Gastrocnemius medialis (tissue), 4 donors: ENCODE data around the gene VWA1. TPM values are rescaled to one million over a fixed set of nuclear protein-coding genes. Genes with fewer than 3 reads are reported as not detected.

Experiments used
- ATAC-seq, 2 donors: fragments of 150-250 bp; one replicate each; pipeline ENCODE4 v1.9.1; 2016
- DNase-seq, 2 donors: peaks; one replicate each; pipeline ENCODE4 v3.0.0-alpha.2; 2019
- H3K27ac ChIP-seq, 4 donors: fragments of 200-600 bp; sonication (generic); 1 replicate in 1 of 4; 2 replicates in 3 of 4; pipeline ENCODE4 v1.5.1; 2016 to 2018; ENCODE audit warnings: mild to moderate bottlenecking in 2 of 4, moderate library complexity in 1 of 4
- H3K27me3 ChIP-seq, 3 donors: fragments of 200-600 bp; sonication (generic) in 2 of 3; 1 replicate in 1 of 3; 2 replicates in 2 of 3; pipeline versions ENCODE4 v1.5.1 to v1.6.0; 2016 to 2019; ENCODE audit warnings: mild to moderate bottlenecking in 1 of 3, moderate library complexity in 1 of 3
- H3K36me3 ChIP-seq, 2 donors: fragments of 200-600 bp; sonication (generic) in 1 of 2; one replicate each; pipeline ENCODE4 v1.5.1; 2017 to 2018
- H3K4me1 ChIP-seq, 2 donors: fragments of 200-600 bp; sonication (generic) in 1 of 2; one replicate each; pipeline ENCODE4 v1.5.1; 2016 to 2017; ENCODE audit warnings: mild to moderate bottlenecking in 2 of 2
- H3K4me3 ChIP-seq, 4 donors: fragments of 200-600 bp; sonication (generic) in 3 of 4; 1 replicate in 1 of 4; 2 replicates in 3 of 4; pipeline ENCODE4 v1.5.1; 2016 to 2019; ENCODE audit warnings: mild to moderate bottlenecking in 2 of 4
- H3K9me3 ChIP-seq, 3 donors: fragments of 200-600 bp; sonication (generic) in 2 of 3; 1 replicate in 1 of 3; 2 replicates in 2 of 3; pipeline ENCODE4 v1.5.1; 2016 to 2019
- POLR2A ChIP-seq, 2 donors: fragments of 450-650 bp; IDR thresholded peaks; one replicate each; pipeline ENCODE4 v1.6.1; 2017; ENCODE audit warnings: antibody characterized with exemption in 2 of 2, mild to moderate bottlenecking in 2 of 2, moderate library complexity in 2 of 2
- in situ Hi-C, 4 donors: fragments of 200-750 bp; cut with MboI; loops; one replicate each; pipeline versions ENCODE4 v1.15.0 to v1.8.0; 2017; ENCODE audit warnings: low sequenced_read_pairs in 4 of 4
- intact Hi-C: fragments of 100-400 bp; cut with DNase I; formaldehyde crosslinking; loops from one replicate; pipeline ENCODE4 v1.15.1; 2023; ENCODE audit warnings: low total_unique reads
- total RNA-seq, 4 donors: library from RNA; depleted of rRNA; stranded (reverse); fragments of >200 nt; gene quantifications; one replicate each; pipeline versions ENCODE4 v1.1.0 to v1.2.3, GENCODE V29; 2016
- TF ChIP-seq, protein P1 (sequence below), 5 experiments: fragments of 450-650 bp in 3 of 5; fragments of 200-600 bp in 2 of 5; sonication (generic) in 2 of 5; IDR thresholded peaks in 4 of 5; conservative IDR thresholded peaks in 1 of 5; 1 replicate in 4 of 5; 2 replicates in 1 of 5; pipeline ENCODE4 v1.5.1; 2016 to 2019; ENCODE audit warnings: antibody characterized with exemption in 5 of 5, mild to moderate bottlenecking in 3 of 5, moderate library complexity in 3 of 5

Gene VWA1
- total RNA-seq, 4 donors from 2014 or later, result 2.1 to 8.3 (median 6.0) TPM

DNA sequence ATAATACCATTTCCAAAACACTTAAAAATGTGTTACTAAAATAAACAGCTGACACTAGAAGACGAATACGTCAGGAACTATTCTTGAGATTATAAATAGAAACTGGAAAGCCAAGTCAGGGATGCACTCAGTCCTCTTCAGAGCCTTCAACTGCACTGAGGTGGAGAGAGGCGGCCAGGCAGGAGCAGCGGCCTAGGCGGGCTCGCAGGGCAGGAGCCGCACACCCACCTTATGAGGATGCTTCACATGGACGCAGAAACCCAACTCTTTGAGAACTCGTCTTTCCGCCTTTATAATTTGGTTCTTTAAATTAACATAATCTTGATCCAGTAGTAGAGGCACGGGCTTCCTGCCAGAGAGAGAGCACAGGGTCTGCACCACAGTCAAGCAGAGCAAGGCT is 40.3 kb upstream of the VWA1 start:
- Histone ChIP-seq H3K4me1 (peaks cover 29 to 39% of the 10 kb centered on the region in 2 donors), H3K27ac (peak overlapping the region in 3 of 4 donors; percentile 44 to 65 (median 63)), H3K36me3 (peaks cover 4 to 74% of the 10 kb centered on the region in 2 donors), H3K4me3 (no peak overlapping the region), H3K27me3 (no peaks in the 10 kb centered on the region), H3K9me3 (no peaks in the 10 kb centered on the region)
- TF ChIP-seq, protein P1, sequence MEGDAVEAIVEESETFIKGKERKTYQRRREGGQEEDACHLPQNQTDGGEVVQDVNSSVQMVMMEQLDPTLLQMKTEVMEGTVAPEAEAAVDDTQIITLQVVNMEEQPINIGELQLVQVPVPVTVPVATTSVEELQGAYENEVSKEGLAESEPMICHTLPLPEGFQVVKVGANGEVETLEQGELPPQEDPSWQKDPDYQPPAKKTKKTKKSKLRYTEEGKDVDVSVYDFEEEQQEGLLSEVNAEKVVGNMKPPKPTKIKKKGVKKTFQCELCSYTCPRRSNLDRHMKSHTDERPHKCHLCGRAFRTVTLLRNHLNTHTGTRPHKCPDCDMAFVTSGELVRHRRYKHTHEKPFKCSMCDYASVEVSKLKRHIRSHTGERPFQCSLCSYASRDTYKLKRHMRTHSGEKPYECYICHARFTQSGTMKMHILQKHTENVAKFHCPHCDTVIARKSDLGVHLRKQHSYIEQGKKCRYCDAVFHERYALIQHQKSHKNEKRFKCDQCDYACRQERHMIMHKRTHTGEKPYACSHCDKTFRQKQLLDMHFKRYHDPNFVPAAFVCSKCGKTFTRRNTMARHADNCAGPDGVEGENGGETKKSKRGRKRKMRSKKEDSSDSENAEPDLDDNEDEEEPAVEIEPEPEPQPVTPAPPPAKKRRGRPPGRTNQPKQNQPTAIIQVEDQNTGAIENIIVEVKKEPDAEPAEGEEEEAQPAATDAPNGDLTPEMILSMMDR (IDR thresholded peaks at IDR 0.05 in 4 of 5, conservative IDR thresholded peaks at IDR 0.05 in 1 of 5), result no peak
- no peak for TF ChIP-seq POLR2A (IDR thresholded peaks at IDR 0.05)
- DNase-seq, result no peak
- intact Hi-C loops (no loop called here), in situ Hi-C loops (no loop called here)
- no peak for ATAC-seq

DNA sequence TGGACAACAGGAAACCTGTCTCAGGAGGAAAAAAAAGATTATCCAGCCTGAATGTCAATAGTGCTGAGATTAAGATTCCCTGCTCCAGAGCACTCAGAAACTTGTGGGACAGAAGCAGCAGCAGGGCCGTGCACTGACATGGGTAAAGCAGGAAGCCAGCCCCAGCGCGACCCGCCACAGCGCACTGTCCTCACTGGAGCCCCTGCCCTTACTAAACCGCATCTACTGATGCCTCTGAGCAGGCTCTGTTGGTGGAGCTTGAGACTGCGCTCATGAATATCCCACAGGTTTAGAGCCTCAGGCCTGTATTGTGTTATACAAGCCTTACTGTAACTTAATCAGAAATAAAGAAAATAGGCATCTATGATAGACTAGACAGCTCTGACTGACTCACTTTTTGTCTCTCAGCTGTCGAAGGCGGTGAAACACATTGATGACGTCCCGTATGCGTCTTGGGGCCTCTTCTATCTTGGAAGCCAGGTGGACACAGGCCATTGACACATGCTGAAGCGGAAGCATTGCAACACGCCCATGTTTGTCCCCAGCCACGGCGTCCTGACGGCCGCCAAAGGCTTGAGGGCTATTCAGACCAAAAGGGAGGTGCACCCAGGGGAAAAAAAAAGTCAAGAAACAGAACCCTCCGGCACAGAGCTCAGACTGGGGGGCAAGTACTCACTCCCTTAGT is 37.5 kb upstream of the VWA1 start:
- in situ Hi-C loops, result no loop called here
- TF ChIP-seq, protein P1 (IDR thresholded peaks at IDR 0.05 in 4 of 5, conservative IDR thresholded peaks at IDR 0.05 in 1 of 5), result no peak
- TF ChIP-seq POLR2A (IDR thresholded peaks at IDR 0.05), result peak in 1 of 2 donors; percentile 47
- Histone ChIP-seq H3K36me3 (peaks cover 0 to 61% of the 10 kb centered on the region in 2 donors), H3K4me3 (peak overlapping the region; percentile 65 to 98 (median 84)), H3K27ac (peak overlapping the region; percentile 80 to 96 (median 92)), H3K9me3 (no peaks in the 10 kb centered on the region), H3K27me3 (no peaks in the 10 kb centered on the region), H3K4me1 (peaks cover 37 to 49% of the 10 kb centered on the region in 2 donors)
- DNase-seq (peak in 1 of 2 donors; percentile 69), ATAC-seq (peak in 1 of 2 donors; percentile 25)
- intact Hi-C loops, result loop anchor here (2.0 kb wide), 2 partner anchors 49 to 177 kb away; partner anchors contain the start of genes DVL1 and SSU72

DNA sequence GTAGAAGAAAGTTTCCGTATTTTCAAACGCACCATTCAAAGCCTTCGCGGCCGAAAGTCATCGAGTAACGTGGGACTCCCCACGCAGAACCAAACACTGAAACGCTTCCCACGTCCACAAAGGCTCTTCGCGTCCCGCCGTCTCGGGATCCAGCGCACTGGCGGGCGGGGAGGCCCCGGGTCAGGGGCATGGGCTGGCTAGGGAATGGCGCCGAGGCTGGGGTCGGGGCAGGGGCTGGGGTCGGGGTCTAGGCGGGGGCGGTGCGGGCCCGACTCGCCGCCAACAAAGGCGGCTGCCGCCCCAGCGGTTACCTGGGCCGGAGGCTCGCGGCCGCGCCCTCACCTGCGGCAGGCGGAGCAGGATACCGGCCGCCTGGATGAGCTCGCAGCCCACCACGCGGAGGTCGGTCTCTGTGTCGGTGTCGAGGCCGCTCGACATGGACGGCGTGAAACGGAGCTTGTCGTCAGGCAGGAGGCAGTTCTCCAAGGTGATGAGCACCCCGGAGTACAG is 36.8 kb upstream of the VWA1 start:
- in situ Hi-C loops, result no loop called here
- Histone ChIP-seq H3K27me3 (no peaks in the 10 kb centered on the region), H3K36me3 (peaks cover 0 to 54% of the 10 kb centered on the region in 2 donors), H3K9me3 (no peaks in the 10 kb centered on the region), H3K27ac (peak overlapping the region; percentile 80 to 96 (median 92)), H3K4me3 (peak overlapping the region; percentile 65 to 98 (median 84)), H3K4me1 (peaks cover 37 to 42% of the 10 kb centered on the region in 2 donors)
- TF ChIP-seq, protein P1 (IDR thresholded peaks at IDR 0.05 in 4 of 5, conservative IDR thresholded peaks at IDR 0.05 in 1 of 5), result no peak
- TF ChIP-seq POLR2A (IDR thresholded peaks at IDR 0.05), result no peak
- DNase-seq (no peak), ATAC-seq (peak; percentile 11 to 18)
- intact Hi-C loops, result loop anchor here (1.0 to 2.0 kb wide), 5 partner anchors 9 to 176 kb away; partner anchors contain the start of genes ATAD3B, AURKAIP1, DVL1 and MRPL20

DNA sequence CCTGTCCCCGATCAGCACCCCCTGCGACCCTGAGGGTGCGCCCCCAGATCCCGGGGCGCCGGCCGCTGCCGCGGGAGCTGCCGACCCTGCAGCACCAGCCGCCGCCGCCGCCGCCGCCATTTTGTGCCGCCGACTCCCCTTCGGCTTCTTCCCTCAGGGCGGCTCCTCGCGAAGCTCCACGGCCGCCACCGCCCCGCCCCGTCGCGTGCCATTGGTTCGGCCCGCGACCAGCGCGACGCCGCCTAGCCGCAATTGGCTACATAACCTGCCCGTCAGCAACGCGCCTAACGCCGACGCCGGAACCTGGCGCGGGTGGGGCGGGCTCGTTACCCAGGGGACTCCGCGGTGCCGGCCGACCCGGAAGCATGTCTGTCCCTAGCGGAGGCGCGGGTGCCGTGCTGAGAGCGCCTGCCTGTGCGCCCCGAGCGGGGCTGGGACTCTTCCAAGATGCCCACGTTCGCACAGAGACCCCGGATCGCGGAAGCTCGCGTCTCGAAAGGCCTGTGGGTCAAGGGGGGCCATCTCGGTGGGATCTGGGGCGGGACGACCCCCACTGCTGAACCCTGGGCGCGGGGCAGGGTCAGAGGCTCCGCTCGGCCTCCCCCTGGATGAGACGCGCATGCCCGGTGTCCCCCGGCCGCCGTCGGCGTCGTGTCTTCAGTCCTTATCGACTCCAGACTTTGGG is 36.2 kb upstream of the VWA1 start, which contains the start of gene CCNL2:
Gene CCNL2 (minus strand): TSS at position 149 of the 685 bp plus-strand sequence. CDS start 29 bp downstream, at position 120.
- H3K27me3 ChIP-seq, result no peaks in the 10 kb centered on the region
- in situ Hi-C loops (no loop called here), intact Hi-C loops (loop anchor here (1.0 to 2.0 kb wide), 5 partner anchors 8 to 175 kb away; partner anchors contain the start of genes ATAD3B, AURKAIP1, DVL1 and MRPL20)
- peak; percentile 81 to 89 for TF ChIP-seq POLR2A (IDR thresholded peaks at IDR 0.05)
- TF ChIP-seq, protein P1 (IDR thresholded peaks at IDR 0.05 in 4 of 5, conservative IDR thresholded peaks at IDR 0.05 in 1 of 5), result peak; percentile 80 to 82 (median 82)
- H3K36me3 ChIP-seq, result peaks cover 0 to 48% of the 10 kb centered on the region in 2 donors
- DNase-seq (peak; percentile 96 to 98), ATAC-seq (peak; percentile 89 to 93)
- no peaks in the 10 kb centered on the region for H3K9me3 ChIP-seq
- H3K27ac ChIP-seq, result peak within 1 kb of the TSS; percentile 80 to 96 (median 92)
- peaks cover 37 to 39% of the 10 kb centered on the region in 2 donors for H3K4me1 ChIP-seq
- peak within 1 kb of the TSS; percentile 65 to 98 (median 84) for H3K4me3 ChIP-seq
